HFF-Myc (cell line): ENCODE measurements around the gene TNFRSF13B.
"Not testable (repeated sequence)": the region's sequence is repeated elsewhere in the genome, so short reads cannot be mapped to it uniquely, and the experiment has no call there.

Experiments used
- DNase-seq: peaks from one replicate; pipeline ENCODE4 v3.0.0-alpha.2; 2011; ENCODE audit warnings: low read depth; ENCODE audit errors: extremely low read depth
- H3K4me3 ChIP-seq: replicated peaks from 2 replicates; pipeline ENCODE4 v1.5.1; 2011; ENCODE audit warnings: low read depth, mild to moderate bottlenecking, control low read depth, low read length
- CTCF ChIP-seq: IDR thresholded peaks from 2 replicates; pipeline ENCODE4 v1.5.1; 2012; ENCODE audit warnings: mild to moderate bottlenecking, low read depth, low read length, control low read depth; ENCODE audit errors: missing control alignments

TNFRSF13B gene

GRCh38 chr17:16999931-17000625 lies 28.2 kb upstream of the TNFRSF13B start:
- H3K4me3 ChIP-seq = no peak overlapping the region
- TF ChIP-seq CTCF = no peak
- DNase-seq = no peak

GRCh38 chr17:16997514-16998429 lies 25.9 kb upstream of the TNFRSF13B start:
- no peak overlapping the region for H3K4me3 ChIP-seq
- TF ChIP-seq CTCF = no peak
- no peak for DNase-seq

GRCh38 chr17:16996726-16997125 lies 24.8 kb upstream of the TNFRSF13B start:
- not testable (repeated sequence) for H3K4me3 ChIP-seq, DNase-seq

GRCh38 chr17:16995930-16996329 lies 24.0 kb upstream of the TNFRSF13B start:
- no peak for DNase-seq
- no peak for TF ChIP-seq CTCF
- no peak overlapping the region for H3K4me3 ChIP-seq

GRCh38 chr17:16994631-16995030 lies 22.7 kb upstream of the TNFRSF13B start:
- no peak for DNase-seq
- H3K4me3 ChIP-seq = no peak overlapping the region
- no peak for TF ChIP-seq CTCF

GRCh38 chr17:16991349-16992009 lies 19.6 kb upstream of the TNFRSF13B start:
- TF ChIP-seq CTCF = peak; percentile 91
- H3K4me3 ChIP-seq = no peak overlapping the region
- no peak for DNase-seq
